ENCODE measurements around the gene EVI2B.
"Not testable (repeated sequence)": the region's sequence is repeated elsewhere in the genome, so short reads cannot be mapped to it uniquely, and the experiment has no call there.

EVI2B gene

DNA sequence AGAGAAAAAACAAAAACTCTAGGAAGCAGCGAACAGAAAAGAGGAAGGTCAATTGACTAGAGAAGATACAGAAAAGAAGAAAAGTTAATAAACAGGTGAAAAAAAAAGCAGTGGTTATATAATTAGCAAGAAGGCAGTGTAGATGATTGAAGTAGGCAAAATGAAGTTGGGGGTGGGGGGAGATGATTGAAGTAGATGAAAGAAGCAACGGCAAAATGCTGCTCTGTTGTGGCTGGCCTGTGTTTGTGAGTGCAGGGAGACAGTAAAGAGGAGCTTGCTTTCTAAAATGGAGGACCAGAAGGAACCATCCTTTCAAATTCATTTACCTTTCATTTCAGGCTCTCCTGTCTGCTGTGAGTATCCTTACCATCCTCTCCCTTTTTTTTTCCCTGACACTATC, 3.6 kb downstream of the EVI2B start:
- no peak for FAIRE-seq

GRCh38 chr17:31309556-31309955, 4.3 kb downstream of the EVI2B start:
- FAIRE-seq = no peak

DNA sequence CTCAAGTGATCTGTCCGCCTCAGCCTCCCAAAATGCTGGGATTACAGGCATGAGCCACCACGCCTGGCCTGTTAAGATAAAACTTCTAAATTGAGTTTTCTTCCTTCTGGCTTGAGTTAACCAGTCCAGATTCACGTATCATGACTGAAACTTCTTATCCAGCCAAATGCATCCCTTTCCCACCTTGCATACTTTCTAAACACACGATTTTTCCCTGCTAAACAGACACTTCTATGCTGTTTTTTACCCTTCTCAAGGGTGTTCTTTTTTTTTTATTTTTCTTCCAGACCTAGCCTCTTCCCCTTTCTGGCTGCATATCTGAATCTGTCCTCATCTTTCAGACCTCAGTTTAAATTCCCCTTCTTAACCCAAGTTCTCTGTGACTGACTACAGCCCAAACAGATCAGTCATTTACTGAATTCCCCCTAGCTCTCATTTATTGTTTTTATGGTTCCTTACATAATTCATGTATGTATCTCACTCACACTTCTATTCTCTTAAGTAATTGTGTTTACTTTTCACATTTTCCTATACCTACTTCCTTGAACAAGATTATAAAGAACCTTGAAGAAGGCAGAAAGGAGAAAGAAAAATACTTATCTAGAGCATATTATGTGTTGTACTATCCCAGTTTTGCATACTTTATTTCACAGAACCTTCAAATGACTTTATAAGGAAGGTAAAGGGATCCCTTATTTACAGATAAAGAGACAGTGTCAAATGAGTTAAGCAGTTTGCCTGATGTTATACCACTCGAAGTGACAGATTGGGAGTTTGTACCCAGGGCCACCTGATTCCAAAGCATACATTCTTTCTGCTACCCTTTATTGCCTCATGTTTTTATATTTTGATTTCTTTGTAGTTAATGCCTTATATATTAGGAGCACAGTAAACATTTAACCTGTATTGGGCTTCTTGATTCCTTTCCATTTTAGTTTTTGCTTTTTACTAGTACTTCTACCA, 5.2 kb downstream of the EVI2B start:
- peak; percentile 84 for FAIRE-seq

- no peak for FAIRE-seq
These were observed 6.2 kb downstream of the EVI2B start for GRCh38 chr17:31307640-31308039.

DNA sequence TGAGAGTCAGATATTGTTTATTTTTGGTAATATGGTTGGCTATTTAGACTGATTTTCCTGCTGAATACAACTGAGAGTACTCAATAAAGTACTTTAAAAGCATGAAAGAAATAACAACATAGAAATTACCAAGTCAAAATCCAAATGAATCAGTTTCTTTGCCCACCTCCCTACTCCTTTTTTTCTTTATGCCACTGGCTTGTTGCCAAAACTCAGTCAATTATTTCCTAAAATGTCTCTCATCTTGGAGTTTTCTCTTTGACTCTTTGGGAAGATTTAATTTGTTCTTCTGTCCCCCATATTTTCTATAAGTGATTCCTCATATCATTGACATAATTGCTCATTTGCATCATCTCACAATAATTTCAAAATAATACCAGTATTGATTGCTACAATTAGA, 14.2 kb downstream of the EVI2B start:
- no peak for FAIRE-seq

DNA sequence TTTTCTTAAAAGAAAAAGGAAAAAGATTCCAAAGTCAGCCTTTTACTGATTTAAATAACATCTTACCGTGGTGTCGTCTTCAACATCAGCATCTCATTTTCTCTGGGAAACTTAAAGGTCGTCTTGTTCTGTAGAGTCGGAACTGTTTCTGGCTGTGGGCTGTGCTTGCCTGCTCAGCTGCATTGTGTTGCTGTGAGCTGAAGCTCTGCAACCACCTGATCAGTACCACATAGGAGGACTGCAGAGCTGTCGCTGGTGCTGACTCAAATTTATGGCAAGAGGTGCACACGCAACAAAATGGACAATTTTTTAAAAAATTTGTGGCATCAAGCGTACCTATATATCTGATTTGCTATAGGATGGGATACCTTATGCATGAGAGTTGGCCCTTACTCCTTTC, 16.8 kb downstream of the EVI2B start, which contains the start of gene OMG:
Gene OMG (minus strand): TSS at position 150 of the 400 bp plus-strand sequence. CDS start 908 bp downstream, outside the sequence.
- FAIRE-seq = no peak

DNA sequence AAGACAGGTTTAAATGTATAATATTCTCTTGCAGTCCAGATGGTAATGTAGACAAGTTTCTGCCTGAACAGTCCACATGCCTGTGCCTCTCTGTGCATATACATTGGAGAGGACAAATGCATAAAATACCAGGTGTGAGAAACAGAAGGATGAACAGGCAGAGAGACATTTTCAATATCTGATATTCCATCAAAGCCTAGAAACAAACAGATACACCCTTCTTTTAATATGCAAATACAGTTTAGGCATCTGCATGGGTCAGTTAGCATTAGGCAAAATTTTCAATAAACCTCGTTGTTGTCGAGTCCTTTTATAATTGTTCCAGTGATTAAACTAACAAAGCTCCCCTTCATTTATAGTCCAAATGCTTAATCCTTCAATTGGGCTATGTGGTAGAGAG, 17.7 kb downstream of the EVI2B start:
- no peak for FAIRE-seq

- FAIRE-seq = no peak
These were observed 18.4 kb downstream of the EVI2B start for GRCh38 chr17:31295489-31295871.

DNA sequence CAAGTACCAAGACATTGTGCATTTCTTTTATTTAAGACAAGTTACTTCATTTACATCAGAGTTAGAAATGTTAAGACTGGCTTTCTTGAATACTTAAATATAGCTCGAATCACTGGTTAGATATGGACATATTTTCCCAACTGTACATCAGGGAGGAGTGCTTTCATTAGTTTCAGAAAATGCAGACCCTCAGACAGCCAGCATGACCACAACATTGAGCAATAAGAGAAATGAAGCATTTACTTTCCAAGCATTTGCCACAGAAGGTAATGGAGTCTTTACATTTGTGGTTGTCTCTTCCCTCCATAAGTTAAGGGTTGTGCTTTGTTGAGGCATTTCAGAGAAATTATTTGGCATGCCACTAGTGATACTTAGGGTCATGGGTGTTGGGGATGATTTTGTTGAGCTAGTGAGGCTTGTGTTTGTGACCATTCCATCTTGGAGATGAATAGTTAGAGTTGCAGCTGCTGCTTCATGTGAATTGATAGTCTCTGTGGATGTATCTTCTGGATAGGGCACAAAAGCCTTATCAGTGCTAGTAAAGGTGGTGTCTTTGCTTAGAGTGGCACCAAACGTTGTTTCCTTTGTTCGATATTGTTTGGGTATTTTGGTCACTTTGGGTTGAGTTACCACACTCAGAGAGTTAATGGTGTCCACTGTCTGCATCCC, 18.9 kb downstream of the EVI2B start:
- no peak for FAIRE-seq

DNA sequence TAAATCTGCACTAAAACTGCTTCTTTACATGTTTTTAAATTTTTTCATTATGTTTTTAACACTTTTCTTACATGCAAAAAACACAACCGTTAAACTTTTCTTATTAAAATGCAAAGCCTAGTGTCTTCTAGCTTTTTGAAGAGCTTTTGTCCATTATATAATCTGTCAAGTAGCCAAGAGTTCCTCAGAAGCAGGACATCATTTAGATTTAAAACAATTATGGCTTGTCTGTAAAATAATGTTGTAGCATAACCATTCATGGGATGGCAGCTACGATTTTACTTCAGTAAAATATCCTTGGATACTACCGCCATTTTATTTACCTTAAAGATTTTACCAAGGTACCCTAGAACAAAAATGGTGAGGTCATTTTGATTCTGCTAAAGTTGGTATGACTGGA, 19.6 kb downstream of the EVI2B start:
- no peak for FAIRE-seq

GRCh38 chr17:31293581-31293980, 20.3 kb downstream of the EVI2B start:
- FAIRE-seq = no peak

DNA sequence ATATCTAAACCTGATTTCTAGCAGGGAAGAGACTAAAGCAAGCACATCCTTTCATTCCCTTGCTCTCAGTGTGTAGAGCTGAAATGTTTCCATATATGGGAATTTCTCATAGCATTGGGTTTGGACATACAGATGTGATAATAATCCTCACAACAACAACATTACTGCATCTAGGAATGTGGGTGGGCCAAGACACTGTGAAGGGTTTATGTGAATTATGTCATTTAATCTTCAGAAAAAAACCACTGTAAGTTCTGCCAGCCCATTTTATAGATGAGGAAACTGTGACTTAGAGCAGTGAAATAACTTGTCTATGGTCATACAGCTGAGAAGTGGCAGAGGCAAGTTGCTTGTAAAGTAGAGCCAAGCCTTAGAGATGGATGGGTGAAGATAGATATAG, 22.0 kb downstream of the EVI2B start:
- no peak for FAIRE-seq

DNA sequence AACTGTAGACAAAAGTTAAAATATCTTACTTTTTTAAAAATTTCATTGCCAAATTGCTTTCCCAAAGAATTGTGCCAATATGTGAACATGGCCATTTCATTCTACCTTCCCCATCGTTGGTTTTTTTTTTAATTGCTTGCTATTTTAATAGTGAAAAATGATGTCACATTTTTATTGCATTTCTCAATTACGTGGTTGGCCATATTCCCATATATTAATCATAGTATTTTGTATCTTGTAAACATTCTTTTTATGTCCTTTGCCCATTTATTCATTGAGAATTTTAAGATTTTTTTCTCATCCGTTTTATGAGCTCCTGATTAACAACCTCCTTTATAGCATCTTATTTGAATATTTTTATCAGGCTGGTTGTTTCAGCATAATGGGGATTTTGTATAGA, 24.1 kb downstream of the EVI2B start:
- FAIRE-seq = peak; percentile 38

DNA sequence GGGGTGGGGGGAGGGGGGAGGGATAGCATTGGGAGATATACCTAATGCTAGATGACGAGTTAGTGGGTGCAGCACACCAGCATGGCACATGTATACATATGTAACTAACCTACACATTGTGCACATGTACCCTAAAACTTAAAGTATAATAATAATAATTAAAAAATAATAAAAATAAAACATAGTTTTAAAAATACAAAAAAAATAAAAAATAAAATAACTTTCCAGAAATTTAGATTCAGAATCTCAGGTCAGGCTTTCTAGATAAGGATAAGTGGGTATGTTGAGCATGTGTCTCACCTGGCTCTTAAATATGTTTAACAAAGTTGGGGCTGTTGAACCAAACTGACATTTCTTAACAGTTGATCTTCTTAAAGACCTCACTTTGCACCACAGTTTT, 25.9 kb downstream of the EVI2B start:
- not testable (repeated sequence) for FAIRE-seq

DNA sequence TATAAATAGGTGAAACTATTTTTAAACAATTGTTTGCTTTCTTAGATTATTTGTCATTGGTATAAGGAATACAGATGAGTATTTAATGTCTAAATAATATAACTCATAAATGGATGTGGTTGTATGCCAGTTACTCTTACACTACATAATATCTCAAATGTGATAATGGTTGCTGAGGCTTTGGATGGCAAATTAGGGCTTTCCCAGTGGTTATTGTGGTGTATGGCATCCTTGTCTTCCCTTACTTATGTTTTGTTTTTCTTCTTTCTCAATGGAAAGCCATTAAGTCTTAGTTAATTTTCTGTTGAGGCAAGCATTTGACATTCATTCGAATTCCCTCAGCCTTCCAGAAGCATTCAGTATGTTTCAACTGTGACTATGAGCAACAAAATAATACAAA, 27.3 kb downstream of the EVI2B start:
- FAIRE-seq = no peak

DNA sequence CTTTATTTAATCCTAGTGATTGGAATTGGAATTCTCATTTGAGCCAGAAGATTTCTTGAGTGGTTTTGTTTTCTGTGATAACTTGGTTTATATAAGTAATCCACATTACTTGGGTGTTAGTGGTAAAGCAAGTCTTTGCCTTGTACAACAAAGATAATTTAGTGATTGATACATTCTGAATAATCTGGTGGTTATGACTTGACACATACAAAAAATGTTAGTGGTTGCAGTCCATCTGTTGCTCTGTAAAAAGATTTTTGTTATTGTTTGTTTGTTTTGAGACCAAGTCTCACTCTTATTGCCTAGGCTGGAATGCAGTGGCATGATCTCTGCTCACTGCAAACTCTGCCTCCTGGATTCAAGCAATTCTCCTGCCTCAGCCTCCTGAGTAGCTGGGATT, 30.0 kb downstream of the EVI2B start:
- no peak for FAIRE-seq

GRCh38 chr17:31281061-31281460, 32.8 kb downstream of the EVI2B start:
- FAIRE-seq = no peak

- FAIRE-seq = no peak
These were observed 34.5 kb downstream of the EVI2B start for GRCh38 chr17:31279401-31279800.

DNA sequence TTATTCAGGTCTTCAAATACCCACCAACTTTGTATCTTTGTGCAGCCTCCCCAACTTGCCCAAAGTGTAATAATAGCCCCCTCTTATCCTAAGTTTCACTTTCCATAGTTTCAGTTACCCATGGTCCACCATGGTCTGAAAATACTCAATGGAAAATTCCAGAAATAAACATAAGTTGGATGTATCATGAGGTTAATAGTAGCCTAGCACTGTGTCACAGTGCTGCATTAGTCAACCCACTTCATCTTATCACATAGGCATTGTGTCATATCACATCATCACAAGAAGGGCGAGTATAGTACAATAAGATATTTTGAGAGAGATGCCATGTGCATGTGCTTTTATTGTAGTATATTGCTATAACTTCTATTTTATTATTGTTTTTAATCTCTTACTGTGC, 38.7 kb downstream of the EVI2B start:
- FAIRE-seq = no peak

GRCh38 chr17:31274252-31274651, 39.6 kb downstream of the EVI2B start:
- FAIRE-seq = no peak

GRCh38 chr17:31273516-31273915, 40.3 kb downstream of the EVI2B start:
- no peak for FAIRE-seq

- no peak for FAIRE-seq
These were observed 41.1 kb downstream of the EVI2B start for GRCh38 chr17:31272803-31273202.

- no peak for FAIRE-seq
These were observed 41.6 kb downstream of the EVI2B start for GRCh38 chr17:31272236-31272635.

GRCh38 chr17:31269578-31269983, 44.3 kb downstream of the EVI2B start:
- no peak for FAIRE-seq
